NT2/D1 (cell line): Measurements from ENCODE around the gene ZNF438.

Source experiments
- YY1 ChIP-seq: IDR thresholded peaks from 2 replicates; pipeline ENCODE4 v1.6.1; 2011; ENCODE audit not compliant: insufficient read length, insufficient read depth
- ZNF274 ChIP-seq: IDR thresholded peaks from 2 replicates; pipeline ENCODE4 v1.6.1; 2011; ENCODE audit warnings: mild to moderate bottlenecking, low read depth, low read length

DNA sequence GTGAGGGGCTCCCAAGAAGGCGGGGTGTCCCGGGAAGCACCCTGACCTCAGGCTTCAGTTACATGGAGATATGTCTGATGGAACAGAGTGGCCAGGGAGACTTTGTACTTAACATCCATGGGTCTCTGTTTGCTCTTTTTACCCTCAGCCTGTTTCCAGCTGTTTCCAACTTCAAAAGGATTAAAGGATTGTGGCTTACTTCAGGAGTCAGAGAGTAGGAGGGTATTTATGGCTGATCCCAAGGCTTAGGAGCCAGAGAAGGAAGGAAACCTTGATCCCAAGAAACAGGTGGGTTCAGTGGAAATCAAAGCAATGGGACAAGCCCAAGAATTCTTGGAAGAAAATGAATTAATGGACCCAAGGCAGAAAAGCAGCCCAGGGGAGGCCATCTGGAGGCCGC, 37.7 kb upstream of the ZNF438 start:
- TF ChIP-seq YY1 (no peak), ZNF274 (no peak)
